Measurements from ENCODE around the gene IGF2. TPM values are rescaled to one million over a fixed set of nuclear protein-coding genes. Genes with fewer than 3 reads are reported as not detected.
A peak's percentile ranks its signal among the peaks of the same experiment; 100 is the strongest.

The IGF2 gene
- total RNA-seq, 1 experiment from 2014 or later, result 0.35 TPM

DNA sequence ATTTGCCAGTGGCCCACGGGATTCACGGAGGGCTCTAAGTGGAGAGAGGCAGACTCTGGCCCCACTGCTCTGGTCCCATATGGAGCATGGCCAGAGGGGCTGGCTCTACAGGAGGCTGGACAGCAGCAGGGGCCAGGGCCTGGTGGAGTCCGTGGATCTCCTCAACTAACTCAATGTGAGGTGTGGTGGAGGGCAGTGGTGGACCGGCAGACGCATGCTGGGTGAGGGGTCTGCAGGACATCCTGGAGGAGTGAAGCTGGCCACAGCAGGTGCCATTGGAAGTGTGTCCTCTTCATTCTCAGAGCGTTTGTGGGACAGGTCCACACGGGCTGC, 15.6 kb downstream of the IGF2 start:
- H3K27ac Mint-ChIP-seq (ENCODE audit: low read depth, unreplicated experiment), result no peak overlapping the region
- POLR2A ChIA-PET, result no interaction called here
- BruUV-seq (replicated peaks), result no TSS peak
- no peak for DNase-seq (ENCODE audit: unreplicated experiment)
- no peak for TF ChIP-seq CTCF (IDR thresholded peaks at IDR 0.05; ENCODE audit: unreplicated experiment)
- peaks cover under 1% of the 10 kb centered on the region for H3K4me1 Mint-ChIP-seq (ENCODE audit: insufficient read depth, unreplicated experiment)
- peaks cover 67% of the 10 kb centered on the region for H3K27me3 Mint-ChIP-seq (ENCODE audit: insufficient read depth, unreplicated experiment)
- H3K36me3 Mint-ChIP-seq (ENCODE audit: insufficient read depth, unreplicated experiment), result no peaks in the 10 kb centered on the region
- CTCF ChIA-PET, result interaction anchor here (2.2 kb wide), 1 partner anchor 28 kb away, joined by 6 read pairs; no protein-coding TSS in a partner anchor
- peaks cover 13% of the 10 kb centered on the region for H3K9me3 Mint-ChIP-seq (ENCODE audit: unreplicated experiment)
- no peak overlapping the region for H3K4me3 Mint-ChIP-seq (ENCODE audit: unreplicated experiment)
- intact Hi-C loops (cut with micrococcal nuclease), result no loop called here

GRCh38 chr11:2122907-2123627, 16.1 kb downstream of the IGF2 start:
- H3K9me3 Mint-ChIP-seq (ENCODE audit: unreplicated experiment), result peaks cover 13% of the 10 kb centered on the region
- peaks cover 5% of the 10 kb centered on the region for H3K4me1 Mint-ChIP-seq (ENCODE audit: insufficient read depth, unreplicated experiment)
- intact Hi-C loops (cut with micrococcal nuclease), result no loop called here
- no peak overlapping the region for H3K27ac Mint-ChIP-seq (ENCODE audit: low read depth, unreplicated experiment)
- ChIA-PET CTCF (interaction anchor here (0.5 to 2.2 kb wide), 3 partner anchors 29 to 1284 kb away, joined by 3 to 6 read pairs (median 3); no protein-coding TSS in a partner anchor), POLR2A (no interaction called here)
- TF ChIP-seq CTCF (IDR thresholded peaks at IDR 0.05; ENCODE audit: unreplicated experiment), result no peak
- H3K27me3 Mint-ChIP-seq (ENCODE audit: insufficient read depth, unreplicated experiment), result peaks cover 69% of the 10 kb centered on the region
- BruUV-seq (replicated peaks), result no TSS peak
- DNase-seq (ENCODE audit: unreplicated experiment), result no peak
- no peaks in the 10 kb centered on the region for H3K36me3 Mint-ChIP-seq (ENCODE audit: insufficient read depth, unreplicated experiment)
- H3K4me3 Mint-ChIP-seq (ENCODE audit: unreplicated experiment), result no peak overlapping the region

GRCh38 chr11:2122222-2122906, 16.8 kb downstream of the IGF2 start:
- Mint-ChIP-seq H3K27me3 (ENCODE audit: insufficient read depth, unreplicated experiment) (peaks cover 75% of the 10 kb centered on the region), H3K9me3 (ENCODE audit: unreplicated experiment) (peaks cover 13% of the 10 kb centered on the region), H3K4me3 (ENCODE audit: unreplicated experiment) (no peak overlapping the region), H3K27ac (ENCODE audit: low read depth, unreplicated experiment) (no peak overlapping the region), H3K36me3 (ENCODE audit: insufficient read depth, unreplicated experiment) (no peaks in the 10 kb centered on the region), H3K4me1 (ENCODE audit: insufficient read depth, unreplicated experiment) (peaks cover 5% of the 10 kb centered on the region)
- ChIA-PET CTCF (interaction anchor here (0.5 to 0.7 kb wide), 2 partner anchors 127 to 1284 kb away, joined by 3 read pairs; no protein-coding TSS in a partner anchor), POLR2A (no interaction called here)
- peak; percentile 12 for DNase-seq (ENCODE audit: unreplicated experiment)
- no peak for TF ChIP-seq CTCF (IDR thresholded peaks at IDR 0.05; ENCODE audit: unreplicated experiment)
- intact Hi-C loops (cut with micrococcal nuclease), result no loop called here
- no TSS peak for BruUV-seq (replicated peaks)

DNA sequence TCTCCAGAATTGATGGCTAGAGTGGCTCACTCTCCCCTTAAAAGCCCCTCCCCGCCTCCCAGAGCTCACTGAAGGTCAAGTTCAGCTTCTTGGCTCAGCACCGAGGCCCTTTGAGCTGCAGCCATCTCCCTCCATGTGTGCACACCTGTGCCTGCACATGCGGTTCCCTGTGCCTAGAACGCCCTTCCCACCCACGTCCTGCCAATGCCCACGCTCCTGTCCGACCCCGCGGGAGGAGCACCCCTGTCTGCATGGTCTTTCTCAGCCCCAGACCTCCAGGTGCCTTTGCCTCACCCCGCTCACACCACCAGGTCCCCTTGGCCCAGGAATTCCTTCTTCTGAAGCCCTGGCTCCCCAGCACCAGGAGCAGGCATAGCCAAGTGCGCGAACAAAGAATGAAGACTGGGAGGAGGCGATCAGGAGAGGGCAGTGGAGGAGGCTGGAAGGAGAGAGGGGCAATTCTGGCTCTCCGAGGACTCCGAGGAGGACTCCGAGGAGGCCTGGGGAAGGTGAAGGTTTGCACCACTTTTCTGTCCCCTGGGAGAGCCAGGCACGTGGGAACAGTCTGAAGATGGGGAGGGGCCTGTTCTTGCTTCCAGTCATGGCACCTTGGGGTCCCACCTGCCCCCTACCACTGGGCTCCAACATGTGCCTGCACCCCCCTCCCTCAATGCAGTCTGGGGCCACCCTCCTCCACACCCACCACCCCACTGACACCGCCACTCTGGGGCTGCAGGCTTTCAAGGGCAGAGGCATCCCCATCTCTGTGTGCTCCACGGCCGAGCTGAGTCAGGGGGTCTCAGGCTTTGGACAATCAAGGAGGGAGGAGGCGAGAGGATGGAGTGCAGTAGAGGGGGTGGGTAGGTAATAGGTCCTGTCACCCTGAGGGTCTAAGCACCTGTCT, 17.7 kb downstream of the IGF2 start:
- no TSS peak for BruUV-seq (replicated peaks)
- Mint-ChIP-seq H3K27me3 (ENCODE audit: insufficient read depth, unreplicated experiment) (peaks cover 75% of the 10 kb centered on the region), H3K36me3 (ENCODE audit: insufficient read depth, unreplicated experiment) (no peaks in the 10 kb centered on the region), H3K4me1 (ENCODE audit: insufficient read depth, unreplicated experiment) (peaks cover 5% of the 10 kb centered on the region), H3K4me3 (ENCODE audit: unreplicated experiment) (no peak overlapping the region), H3K27ac (ENCODE audit: low read depth, unreplicated experiment) (no peak overlapping the region), H3K9me3 (ENCODE audit: unreplicated experiment) (peaks cover 16% of the 10 kb centered on the region)
- DNase-seq (ENCODE audit: unreplicated experiment), result no peak
- CTCF ChIA-PET, result no interaction called here
- POLR2A ChIA-PET, result interaction anchor here (0.6 kb wide), 1 partner anchor 8 kb away, joined by 3 read pairs; no protein-coding TSS in a partner anchor
- intact Hi-C loops (cut with micrococcal nuclease), result no loop called here
- no peak for TF ChIP-seq CTCF (IDR thresholded peaks at IDR 0.05; ENCODE audit: unreplicated experiment)

Measured in MCF 10A (cell line).